Measurements from ENCODE around the gene KCNMA1. TPM values are rescaled to one million over a fixed set of nuclear protein-coding genes. Genes with fewer than 3 reads are reported as not detected.

KCNMA1 gene
- total RNA-seq, 2 experiments from 2014 or later, result not detected

DNA sequence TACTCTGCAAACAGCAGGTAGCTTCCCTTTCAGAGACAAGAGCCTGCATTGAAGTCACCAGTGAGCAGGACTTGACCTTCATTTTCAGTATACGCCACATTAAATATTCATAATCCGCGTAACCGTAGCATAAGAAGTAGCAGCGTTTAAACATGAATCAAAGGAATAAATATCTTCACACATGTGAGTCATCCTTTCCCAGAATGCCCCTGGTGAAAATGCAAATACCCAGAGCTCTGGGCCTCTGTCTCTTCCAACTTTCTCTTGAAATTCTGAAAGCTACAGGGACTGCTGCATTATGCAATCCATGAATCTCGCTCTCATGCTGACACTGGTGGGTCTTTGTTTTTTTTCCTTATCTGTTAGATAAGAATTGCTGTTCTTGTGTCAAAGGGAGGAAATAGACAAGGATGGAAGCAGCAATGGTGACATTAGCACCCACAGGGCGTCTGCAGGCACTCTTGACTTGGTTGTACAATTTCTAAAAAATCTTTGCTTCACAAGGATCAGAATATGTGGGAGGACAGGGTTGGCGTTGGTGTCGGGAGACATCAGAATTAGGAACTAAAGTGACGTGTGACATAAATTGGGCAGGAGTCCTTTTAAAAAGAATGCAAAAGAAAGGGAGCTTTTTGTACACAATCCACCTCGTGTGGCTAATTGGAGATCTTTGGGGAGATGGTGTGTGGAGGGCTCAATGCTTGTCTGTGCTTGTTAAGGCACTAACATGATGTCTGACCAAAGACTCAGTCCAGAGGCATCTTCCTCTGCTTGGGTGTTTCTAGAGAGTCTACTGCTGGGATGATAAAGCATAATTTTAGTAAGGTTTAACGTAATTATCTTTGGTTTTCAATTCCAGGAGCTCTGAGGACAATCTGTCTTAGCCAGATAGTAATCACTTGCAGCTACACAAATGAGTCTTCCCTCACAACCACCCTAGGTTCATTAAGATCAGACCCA, 390.3 kb downstream of the KCNMA1 start:
- Mint-ChIP-seq H3K4me3 (no peak overlapping the region), H3K9me3 (no peaks in the 10 kb centered on the region), H3K36me3 (no peaks in the 10 kb centered on the region), H3K27me3 (no peaks in the 10 kb centered on the region), H3K27ac (no peak overlapping the region), H3K4me1 (ENCODE audit: low read depth) (no peaks in the 10 kb centered on the region)
- intact Hi-C loops (cut with micrococcal nuclease), result no loop called here
- ChIA-PET POLR2A (no interaction called here), CTCF (no interaction called here)
- DNase-seq, result no peak

DNA sequence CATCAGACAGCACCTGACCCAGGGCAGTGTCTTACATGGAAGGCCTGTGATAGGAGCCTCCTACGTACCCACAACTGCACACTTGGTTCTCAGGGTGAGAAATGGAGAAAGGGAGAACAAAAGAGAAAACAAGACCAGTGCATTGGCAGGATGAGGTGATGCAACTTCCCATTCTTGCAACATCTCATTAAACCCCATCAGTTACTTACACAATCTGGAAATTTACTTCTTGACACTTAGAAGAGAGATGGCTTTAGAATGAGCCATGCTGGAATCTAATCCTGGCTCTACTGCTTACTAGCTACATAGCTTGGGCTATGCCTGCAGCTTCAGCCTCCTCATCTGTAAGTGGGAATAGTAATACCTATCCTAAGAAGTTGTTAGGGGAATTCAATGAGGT, 391.7 kb downstream of the KCNMA1 start:
- Mint-ChIP-seq H3K27ac (no peak overlapping the region), H3K27me3 (no peaks in the 10 kb centered on the region), H3K4me3 (no peak overlapping the region), H3K4me1 (ENCODE audit: low read depth) (no peaks in the 10 kb centered on the region), H3K9me3 (no peaks in the 10 kb centered on the region), H3K36me3 (no peaks in the 10 kb centered on the region)
- ChIA-PET CTCF (no interaction called here), POLR2A (no interaction called here)
- intact Hi-C loops (cut with micrococcal nuclease), result no loop called here
- DNase-seq, result no peak

DNA sequence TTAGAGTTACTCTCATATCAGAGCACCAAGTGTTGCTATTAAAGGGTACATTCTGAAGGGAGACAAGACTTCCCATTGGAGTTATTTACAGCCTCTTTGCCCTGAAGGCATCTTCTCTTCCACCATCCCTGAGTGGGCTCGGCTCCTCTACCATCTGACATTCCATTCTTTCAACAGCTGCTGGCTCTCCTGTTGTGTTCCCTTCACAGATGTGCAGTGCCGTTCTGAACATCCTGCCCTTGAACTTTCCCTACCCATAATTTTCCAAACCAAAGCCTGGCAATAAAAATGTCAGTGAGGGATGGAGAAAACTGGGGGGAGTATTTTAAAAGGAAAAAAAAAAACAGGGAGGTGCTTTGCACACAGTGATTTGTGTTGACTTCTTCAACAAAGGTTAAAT, 392.9 kb downstream of the KCNMA1 start:
- intact Hi-C loops (cut with micrococcal nuclease), result no loop called here
- DNase-seq, result no peak
- Mint-ChIP-seq H3K27ac (no peak overlapping the region), H3K4me3 (no peak overlapping the region), H3K4me1 (ENCODE audit: low read depth) (no peaks in the 10 kb centered on the region), H3K27me3 (no peaks in the 10 kb centered on the region), H3K36me3 (no peaks in the 10 kb centered on the region), H3K9me3 (no peaks in the 10 kb centered on the region)
- POLR2A ChIA-PET, result no interaction called here
- CTCF ChIA-PET, result no interaction called here

DNA sequence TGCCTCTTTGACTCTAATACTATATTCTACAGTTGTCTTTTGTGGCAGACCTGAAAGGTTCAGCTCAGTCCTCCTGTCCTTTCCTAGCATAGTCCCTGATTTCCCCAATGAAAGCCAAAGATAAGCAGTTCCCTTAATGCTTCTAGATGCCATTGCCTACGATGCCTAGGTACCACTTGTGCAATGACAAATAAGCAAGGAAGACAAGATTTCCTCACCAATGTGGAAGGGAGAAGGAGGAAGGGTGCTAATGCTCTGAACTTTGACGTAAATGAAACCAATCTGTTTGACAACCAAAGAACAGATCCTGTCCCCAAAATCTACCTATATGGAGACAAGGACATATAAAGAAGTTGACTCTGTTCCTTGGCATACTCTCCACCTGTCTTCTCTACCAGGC, 393.3 kb downstream of the KCNMA1 start:
- no peaks in the 10 kb centered on the region for H3K36me3 Mint-ChIP-seq
- ChIA-PET POLR2A (no interaction called here), CTCF (no interaction called here)
- no peak overlapping the region for H3K27ac Mint-ChIP-seq
- no peak overlapping the region for H3K4me3 Mint-ChIP-seq
- DNase-seq, result no peak
- no peaks in the 10 kb centered on the region for H3K4me1 Mint-ChIP-seq (ENCODE audit: low read depth)
- no peaks in the 10 kb centered on the region for H3K9me3 Mint-ChIP-seq
- intact Hi-C loops (cut with micrococcal nuclease), result no loop called here
- no peaks in the 10 kb centered on the region for H3K27me3 Mint-ChIP-seq

DNA sequence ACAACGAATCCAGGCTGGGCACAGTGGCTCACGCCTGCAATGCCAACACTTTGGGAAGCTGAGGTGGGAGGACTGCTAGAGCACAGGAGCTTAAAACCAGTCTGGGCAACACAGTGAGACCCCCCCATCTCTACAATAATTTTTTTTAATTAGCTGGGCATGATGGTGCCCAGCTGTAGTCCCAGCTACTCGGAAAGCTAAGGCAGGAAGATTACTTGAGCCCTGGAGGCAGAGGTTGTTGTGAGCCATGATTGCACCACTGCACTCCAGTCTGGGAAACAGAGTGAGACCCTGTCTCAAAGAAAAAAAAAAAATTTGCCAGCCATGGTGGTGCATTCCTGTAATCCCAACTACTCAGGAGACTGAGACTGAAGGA, 396.3 kb downstream of the KCNMA1 start:
- ChIA-PET POLR2A (no interaction called here), CTCF (no interaction called here)
- H3K27ac Mint-ChIP-seq, result no peak overlapping the region
- DNase-seq, result no peak
- H3K4me1 Mint-ChIP-seq (ENCODE audit: low read depth), result no peaks in the 10 kb centered on the region
- no peak overlapping the region for H3K4me3 Mint-ChIP-seq
- no peaks in the 10 kb centered on the region for H3K9me3 Mint-ChIP-seq
- H3K27me3 Mint-ChIP-seq, result no peaks in the 10 kb centered on the region
- intact Hi-C loops (cut with micrococcal nuclease), result no loop called here
- no peaks in the 10 kb centered on the region for H3K36me3 Mint-ChIP-seq

DNA sequence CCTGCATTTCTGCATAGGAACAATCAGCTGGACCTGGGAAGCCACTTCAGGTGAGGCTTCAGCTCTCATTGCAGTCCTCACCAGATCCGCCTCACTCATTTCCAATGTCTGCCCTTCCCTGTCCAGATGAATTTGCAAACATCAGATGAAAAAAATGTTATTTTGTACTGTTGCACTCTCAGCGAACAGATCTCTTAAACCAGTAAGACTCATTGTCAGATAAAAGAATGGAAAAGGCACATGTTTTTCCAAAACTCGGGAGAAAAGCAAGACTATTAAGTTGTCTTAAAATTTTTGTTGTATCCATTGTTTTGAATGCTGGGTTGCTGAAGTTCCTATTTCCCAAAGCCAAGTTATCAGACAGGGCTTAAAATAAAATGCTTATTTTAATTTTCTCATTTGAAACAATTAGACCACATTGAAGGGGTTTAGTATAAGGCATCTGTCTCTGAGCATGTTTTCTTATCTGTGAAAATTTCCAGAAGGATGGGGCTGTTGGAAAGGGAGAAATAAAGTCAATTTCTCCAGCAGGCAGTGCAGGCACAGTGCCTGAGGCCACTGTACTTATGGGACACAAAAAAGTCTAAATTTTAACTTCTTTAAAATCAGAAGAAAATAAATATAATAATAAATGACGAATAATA, 396.8 kb downstream of the KCNMA1 start:
- CTCF ChIA-PET, result no interaction called here
- Mint-ChIP-seq H3K27me3 (no peaks in the 10 kb centered on the region), H3K9me3 (no peaks in the 10 kb centered on the region), H3K36me3 (no peaks in the 10 kb centered on the region), H3K4me3 (no peak overlapping the region), H3K27ac (no peak overlapping the region), H3K4me1 (ENCODE audit: low read depth) (no peaks in the 10 kb centered on the region)
- no peak for DNase-seq
- intact Hi-C loops (cut with micrococcal nuclease), result no loop called here
- POLR2A ChIA-PET, result no interaction called here

DNA sequence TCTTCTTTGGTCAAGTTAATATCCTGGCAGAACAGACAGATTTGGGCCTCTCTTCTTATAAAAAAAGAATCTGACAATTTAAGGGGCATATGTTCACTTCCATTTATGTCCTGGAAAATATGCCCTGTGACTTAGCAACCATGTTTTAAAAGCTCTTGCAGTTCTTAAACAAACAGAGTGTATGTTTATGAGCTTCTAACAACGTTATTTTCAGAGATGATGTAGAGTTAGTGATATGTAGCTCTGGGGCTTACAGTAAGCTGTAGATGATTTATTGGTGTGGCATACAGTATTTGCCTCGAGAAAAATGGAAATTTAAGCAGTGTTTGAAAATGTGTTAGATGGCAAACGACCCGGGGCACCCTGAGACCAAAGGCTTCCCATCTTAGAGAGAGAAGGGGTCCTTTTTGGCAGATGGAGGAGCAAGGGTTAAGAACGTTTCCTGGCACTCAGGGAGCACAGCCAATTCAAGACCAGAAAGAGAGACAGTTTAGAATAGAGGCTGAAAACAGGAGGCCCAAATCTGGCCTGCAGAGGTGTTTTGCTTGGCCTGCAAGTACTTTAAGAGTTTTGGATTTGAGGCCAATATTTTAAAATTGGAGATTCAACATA, 397.5 kb downstream of the KCNMA1 start:
- no peaks in the 10 kb centered on the region for H3K27me3 Mint-ChIP-seq
- ChIA-PET CTCF (no interaction called here), POLR2A (no interaction called here)
- no peaks in the 10 kb centered on the region for H3K9me3 Mint-ChIP-seq
- H3K4me1 Mint-ChIP-seq (ENCODE audit: low read depth), result no peaks in the 10 kb centered on the region
- no peak overlapping the region for H3K4me3 Mint-ChIP-seq
- H3K36me3 Mint-ChIP-seq, result no peaks in the 10 kb centered on the region
- intact Hi-C loops (cut with micrococcal nuclease), result no loop called here
- no peak overlapping the region for H3K27ac Mint-ChIP-seq
- no peak for DNase-seq

DNA sequence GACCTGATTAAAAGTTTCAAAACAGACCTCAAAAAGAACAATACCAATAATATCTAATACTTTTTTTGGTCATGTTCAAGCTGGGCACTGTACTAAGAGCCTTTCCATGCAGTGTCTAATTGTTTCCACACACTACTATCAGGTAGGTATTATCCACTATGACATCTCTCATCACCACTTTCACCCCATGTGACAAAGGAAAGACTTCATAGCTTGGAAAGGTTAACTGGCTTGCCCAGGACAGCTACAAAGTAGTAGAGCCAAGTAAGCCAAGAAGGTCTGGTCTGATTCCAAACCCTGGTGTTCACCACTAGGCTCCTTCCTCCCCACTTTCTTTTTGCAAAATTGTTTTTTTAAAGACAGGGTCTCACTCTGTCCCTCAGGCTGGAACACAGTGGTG, 400.5 kb downstream of the KCNMA1 start:
- H3K4me3 Mint-ChIP-seq, result no peak overlapping the region
- no peaks in the 10 kb centered on the region for H3K36me3 Mint-ChIP-seq
- intact Hi-C loops (cut with micrococcal nuclease), result no loop called here
- H3K27ac Mint-ChIP-seq, result no peak overlapping the region
- ChIA-PET CTCF (interaction anchor here (1.6 kb wide), 1 partner anchor 404 kb away, joined by 4 read pairs; no protein-coding TSS in a partner anchor), POLR2A (no interaction called here)
- H3K4me1 Mint-ChIP-seq (ENCODE audit: low read depth), result no peaks in the 10 kb centered on the region
- H3K27me3 Mint-ChIP-seq, result no peaks in the 10 kb centered on the region
- no peak for DNase-seq
- H3K9me3 Mint-ChIP-seq, result no peaks in the 10 kb centered on the region

DNA sequence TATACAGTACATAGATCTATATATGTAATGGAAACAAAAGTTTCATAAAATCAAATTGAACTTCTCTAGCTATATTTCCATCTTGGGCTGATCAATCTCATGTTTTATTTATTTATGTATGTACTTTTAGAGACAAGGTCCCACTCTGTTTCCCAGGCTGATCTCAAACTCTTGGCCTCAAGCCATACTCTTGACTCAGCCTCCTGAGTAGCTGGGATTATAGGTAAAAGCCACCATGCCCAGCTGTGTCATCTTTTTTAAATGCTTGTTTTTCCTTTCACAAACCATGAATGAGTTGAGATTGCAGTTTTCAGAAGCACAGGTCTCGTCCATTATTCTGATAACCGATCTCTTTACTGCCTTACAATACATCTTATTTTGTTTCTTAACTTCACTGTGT, 400.9 kb downstream of the KCNMA1 start:
- POLR2A ChIA-PET, result no interaction called here
- Mint-ChIP-seq H3K4me1 (ENCODE audit: low read depth) (no peaks in the 10 kb centered on the region), H3K27me3 (no peaks in the 10 kb centered on the region), H3K9me3 (no peaks in the 10 kb centered on the region), H3K27ac (no peak overlapping the region), H3K36me3 (no peaks in the 10 kb centered on the region), H3K4me3 (no peak overlapping the region)
- CTCF ChIA-PET, result interaction anchor here (1.6 kb wide), 1 partner anchor 405 kb away, joined by 4 read pairs; no protein-coding TSS in a partner anchor
- DNase-seq, result no peak
- intact Hi-C loops (cut with micrococcal nuclease), result no loop called here

DNA sequence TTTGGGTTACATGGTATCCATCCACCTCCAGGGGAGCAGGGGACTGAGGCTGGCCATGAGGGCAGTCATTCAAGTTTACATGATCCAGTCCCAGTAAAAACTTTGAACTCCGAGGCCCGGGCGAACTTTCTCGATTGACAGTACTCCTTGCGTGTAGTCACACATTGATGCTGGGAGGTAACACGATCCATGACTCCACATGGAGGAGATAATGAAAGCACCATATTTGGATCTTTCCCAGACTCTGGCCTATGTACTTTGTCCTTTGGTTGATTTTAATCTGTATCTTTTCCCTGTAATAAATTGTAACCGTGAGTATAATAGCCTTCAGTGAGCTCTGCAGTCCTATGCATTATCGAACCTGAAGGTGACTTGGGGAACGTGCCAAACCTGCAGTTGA, 401.6 kb downstream of the KCNMA1 start:
- ChIA-PET POLR2A (no interaction called here), CTCF (no interaction called here)
- Mint-ChIP-seq H3K4me3 (no peak overlapping the region), H3K4me1 (ENCODE audit: low read depth) (no peaks in the 10 kb centered on the region), H3K9me3 (no peaks in the 10 kb centered on the region), H3K36me3 (no peaks in the 10 kb centered on the region), H3K27me3 (no peaks in the 10 kb centered on the region), H3K27ac (no peak overlapping the region)
- DNase-seq, result no peak
- intact Hi-C loops (cut with micrococcal nuclease), result no loop called here

DNA sequence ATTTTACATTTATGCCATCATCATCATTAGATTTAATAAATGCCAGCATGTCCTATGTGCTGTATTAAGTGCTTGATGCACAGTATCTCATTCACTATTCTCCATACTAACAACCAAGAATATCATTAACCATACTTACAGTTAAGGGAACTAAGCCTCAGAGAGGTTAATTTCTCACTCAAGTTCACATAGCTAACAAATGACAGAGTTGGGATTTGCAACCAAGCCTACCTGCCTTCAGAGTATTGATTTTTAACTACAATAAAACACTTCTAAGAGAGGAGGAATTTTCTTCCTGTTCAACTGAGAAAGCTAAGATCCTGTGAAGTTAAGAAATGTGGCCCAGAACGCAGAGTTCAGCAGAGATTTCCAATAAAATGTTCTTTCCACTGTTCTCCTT, 403.0 kb downstream of the KCNMA1 start:
- Mint-ChIP-seq H3K27me3 (no peaks in the 10 kb centered on the region), H3K36me3 (no peaks in the 10 kb centered on the region), H3K27ac (no peak overlapping the region), H3K4me1 (ENCODE audit: low read depth) (no peaks in the 10 kb centered on the region), H3K9me3 (no peaks in the 10 kb centered on the region), H3K4me3 (no peak overlapping the region)
- DNase-seq, result no peak
- intact Hi-C loops (cut with micrococcal nuclease), result no loop called here
- ChIA-PET CTCF (no interaction called here), POLR2A (no interaction called here)

DNA sequence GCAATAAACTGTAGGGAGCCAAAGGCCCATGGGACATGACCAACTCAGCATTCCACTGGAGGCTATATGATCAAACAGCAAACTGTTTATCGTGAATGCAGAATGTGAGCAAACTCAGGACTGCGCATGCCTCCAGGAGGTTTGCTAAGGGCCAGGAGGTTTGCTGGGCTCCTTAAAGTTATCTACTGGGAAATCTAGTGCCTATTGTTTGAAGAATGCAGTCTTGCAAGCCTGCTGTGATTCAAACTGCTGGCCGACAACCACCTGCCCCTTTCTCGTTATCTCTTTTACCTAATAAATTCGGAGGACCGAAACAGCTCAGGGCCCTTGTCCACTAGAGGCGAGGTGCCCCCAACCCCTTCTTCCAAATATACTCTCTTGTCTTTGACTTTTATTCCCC, 404.1 kb downstream of the KCNMA1 start:
- no peaks in the 10 kb centered on the region for H3K4me1 Mint-ChIP-seq (ENCODE audit: low read depth)
- H3K9me3 Mint-ChIP-seq, result no peaks in the 10 kb centered on the region
- POLR2A ChIA-PET, result no interaction called here
- CTCF ChIA-PET, result no interaction called here
- no peaks in the 10 kb centered on the region for H3K27me3 Mint-ChIP-seq
- H3K36me3 Mint-ChIP-seq, result no peaks in the 10 kb centered on the region
- intact Hi-C loops (cut with micrococcal nuclease), result no loop called here
- no peak overlapping the region for H3K27ac Mint-ChIP-seq
- H3K4me3 Mint-ChIP-seq, result no peak overlapping the region
- no peak for DNase-seq

All from activated CD4-positive, alpha-beta memory T cell treated with anti-CD3 and anti-CD28 coated beads for 36 hours (primary cell).